HEK293 (cell line): Measurements from ENCODE around the gene NBPF1.
"Not testable (repeated sequence)": the region's sequence is repeated elsewhere in the genome, so short reads cannot be mapped to it uniquely, and the experiment has no call there.

Experiments used
- CTCF ChIA-PET: fragments of 350-600 bp; formaldehyde crosslinking; extraction: SDS; loops from one replicate; lab custom pipeline; 2021; ENCODE audit warnings: antibody characterized with exemption; lab: Yijun Ruan, JAX
- POLR2A ChIA-PET: fragments of 300-600 bp; formaldehyde crosslinking; extraction: SDS; loops from one replicate; lab custom pipeline; 2020; ENCODE audit warnings: antibody characterized with exemption, inconsistent platforms; lab: Yijun Ruan, JAX
- H3K27ac ChIP-seq: fragments of 200-500 bp; sonication (Bioruptor generic); 2 replicates; pipeline ENCODE4 v1.5.1; 2014; ENCODE audit warnings: low read depth, low read length, control low read depth, inconsistent platforms; ENCODE audit errors: extremely low read depth
- H3K36me3 ChIP-seq, 2 experiments: fragments of 200-500 bp in 1 of 2; sonication (Bioruptor generic) in 1 of 2; 1 replicate in 1 of 2; 2 replicates in 1 of 2; pipeline ENCODE4 v1.5.1; 2014 to 2017; ENCODE audit warnings: inconsistent platforms in 2 of 2, low read length in 2 of 2; ENCODE audit not compliant: control insufficient read depth in 2 of 2, insufficient read depth in 1 of 2
- H3K4me1 ChIP-seq: fragments of 200-500 bp; sonication (Bioruptor generic); 2 replicates; pipeline ENCODE4 v1.5.1; 2014; ENCODE audit warnings: mild to moderate bottlenecking, low read length, inconsistent platforms; ENCODE audit not compliant: control insufficient read depth, insufficient read depth
- H3K4me3 ChIP-seq: 2 replicates; pipeline ENCODE4 v1.5.1; 2011; ENCODE audit warnings: low read depth, mild to moderate bottlenecking, control low read depth, low read length, moderate library complexity
- H3K9me3 ChIP-seq: fragments of 200-500 bp; sonication (Bioruptor generic); 2 replicates; pipeline ENCODE4 v1.5.1; 2014; ENCODE audit warnings: low read depth, low read length, inconsistent platforms; ENCODE audit not compliant: control insufficient read depth, insufficient read depth
- ZNF23 ChIP-seq: fragments of 450-650 bp; formaldehyde crosslinking; IDR thresholded peaks from 2 replicates; pipeline ENCODE4 v1.5.1; 2016; ENCODE audit warnings: missing biosample characterization, missing genetic modification characterization, borderline replicate concordance
- ZNF544 ChIP-seq: fragments of 450-650 bp; formaldehyde crosslinking; IDR thresholded peaks from 2 replicates; pipeline ENCODE4 v1.5.0; 2017; ENCODE audit warnings: missing biosample characterization, missing genetic modification characterization
- ZSCAN23 ChIP-seq: fragments of 450-650 bp; formaldehyde crosslinking; IDR thresholded peaks from 2 replicates; pipeline ENCODE4 v1.5.1; 2016; ENCODE audit warnings: missing biosample characterization, missing genetic modification characterization
- TF ChIP-seq, protein P1 (sequence below): fragments of 450-650 bp; formaldehyde crosslinking; conservative IDR thresholded peaks from 2 replicates; pipeline ENCODE4 v1.5.1; 2016; ENCODE audit warnings: low read depth, missing biosample characterization, missing genetic modification characterization

The NBPF1 gene

GRCh38 chr1:16521288-16521583 is 92.1 kb downstream of the NBPF1 start (continued):
- TF ChIP-seq, protein P1, sequence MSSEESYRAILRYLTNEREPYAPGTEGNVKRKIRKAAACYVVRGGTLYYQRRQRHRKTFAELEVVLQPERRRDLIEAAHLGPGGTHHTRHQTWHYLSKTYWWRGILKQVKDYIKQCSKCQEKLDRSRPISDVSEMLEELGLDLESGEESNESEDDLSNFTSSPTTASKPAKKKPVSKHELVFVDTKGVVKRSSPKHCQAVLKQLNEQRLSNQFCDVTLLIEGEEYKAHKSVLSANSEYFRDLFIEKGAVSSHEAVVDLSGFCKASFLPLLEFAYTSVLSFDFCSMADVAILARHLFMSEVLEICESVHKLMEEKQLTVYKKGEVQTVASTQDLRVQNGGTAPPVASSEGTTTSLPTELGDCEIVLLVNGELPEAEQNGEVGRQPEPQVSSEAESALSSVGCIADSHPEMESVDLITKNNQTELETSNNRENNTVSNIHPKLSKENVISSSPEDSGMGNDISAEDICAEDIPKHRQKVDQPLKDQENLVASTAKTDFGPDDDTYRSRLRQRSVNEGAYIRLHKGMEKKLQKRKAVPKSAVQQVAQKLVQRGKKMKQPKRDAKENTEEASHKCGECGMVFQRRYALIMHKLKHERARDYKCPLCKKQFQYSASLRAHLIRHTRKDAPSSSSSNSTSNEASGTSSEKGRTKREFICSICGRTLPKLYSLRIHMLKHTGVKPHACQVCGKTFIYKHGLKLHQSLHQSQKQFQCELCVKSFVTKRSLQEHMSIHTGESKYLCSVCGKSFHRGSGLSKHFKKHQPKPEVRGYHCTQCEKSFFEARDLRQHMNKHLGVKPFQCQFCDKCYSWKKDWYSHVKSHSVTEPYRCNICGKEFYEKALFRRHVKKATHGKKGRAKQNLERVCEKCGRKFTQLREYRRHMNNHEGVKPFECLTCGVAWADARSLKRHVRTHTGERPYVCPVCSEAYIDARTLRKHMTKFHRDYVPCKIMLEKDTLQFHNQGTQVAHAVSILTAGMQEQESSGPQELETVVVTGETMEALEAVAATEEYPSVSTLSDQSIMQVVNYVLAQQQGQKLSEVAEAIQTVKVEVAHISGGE (tag by site-specific recombination): no peak
- no peak for TF ChIP-seq ZNF544 (tag by site-specific recombination)
- no peak for TF ChIP-seq ZNF23
- no peak for TF ChIP-seq ZSCAN23

DNA sequence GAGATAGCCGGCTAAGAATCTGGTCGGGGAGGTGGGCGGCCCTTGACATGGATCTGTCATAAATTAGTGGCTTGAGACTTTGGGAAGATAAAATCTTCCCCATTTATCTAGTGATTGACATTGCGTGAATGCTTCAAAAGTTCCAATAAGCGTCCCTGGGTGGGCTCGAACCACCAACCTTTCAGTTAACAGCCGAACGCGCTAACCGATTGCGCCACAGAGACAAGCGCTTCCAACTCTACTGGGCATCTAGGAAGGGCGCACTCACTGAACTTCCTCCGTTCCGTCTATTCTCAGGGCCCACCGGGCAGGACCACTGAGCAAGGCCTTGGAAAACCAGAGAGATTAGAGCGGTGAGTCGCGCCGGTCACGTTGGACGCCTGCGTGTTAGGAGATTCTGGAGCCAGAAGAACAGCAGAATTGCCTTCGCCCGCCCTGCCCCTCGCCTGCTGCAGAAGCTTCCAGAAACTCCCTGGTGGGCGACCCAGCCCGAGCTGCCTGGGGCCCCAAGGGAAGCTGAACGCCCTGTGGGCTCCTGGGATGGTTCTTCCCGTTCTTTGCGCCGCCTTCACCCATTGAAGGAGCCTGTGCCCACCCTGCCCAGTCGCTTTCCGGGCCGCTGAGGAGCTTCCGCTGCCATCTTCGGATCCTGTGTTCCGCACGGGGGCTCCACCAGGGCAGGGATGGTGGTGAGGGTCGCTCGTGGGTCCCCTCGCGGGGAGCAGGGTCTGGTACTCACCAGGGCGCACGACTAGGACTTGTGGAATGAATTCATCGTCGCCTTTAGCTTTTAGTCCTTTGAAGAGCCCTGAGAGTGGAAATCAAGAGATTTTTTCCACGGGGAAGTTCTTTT is 92.7 kb downstream of the NBPF1 start:
- H3K4me1 ChIP-seq, H3K27ac ChIP-seq, H3K9me3 ChIP-seq, H3K36me3 ChIP-seq, H3K4me3 ChIP-seq, POLR2A ChIA-PET, CTCF ChIA-PET: not testable (repeated sequence)

DNA sequence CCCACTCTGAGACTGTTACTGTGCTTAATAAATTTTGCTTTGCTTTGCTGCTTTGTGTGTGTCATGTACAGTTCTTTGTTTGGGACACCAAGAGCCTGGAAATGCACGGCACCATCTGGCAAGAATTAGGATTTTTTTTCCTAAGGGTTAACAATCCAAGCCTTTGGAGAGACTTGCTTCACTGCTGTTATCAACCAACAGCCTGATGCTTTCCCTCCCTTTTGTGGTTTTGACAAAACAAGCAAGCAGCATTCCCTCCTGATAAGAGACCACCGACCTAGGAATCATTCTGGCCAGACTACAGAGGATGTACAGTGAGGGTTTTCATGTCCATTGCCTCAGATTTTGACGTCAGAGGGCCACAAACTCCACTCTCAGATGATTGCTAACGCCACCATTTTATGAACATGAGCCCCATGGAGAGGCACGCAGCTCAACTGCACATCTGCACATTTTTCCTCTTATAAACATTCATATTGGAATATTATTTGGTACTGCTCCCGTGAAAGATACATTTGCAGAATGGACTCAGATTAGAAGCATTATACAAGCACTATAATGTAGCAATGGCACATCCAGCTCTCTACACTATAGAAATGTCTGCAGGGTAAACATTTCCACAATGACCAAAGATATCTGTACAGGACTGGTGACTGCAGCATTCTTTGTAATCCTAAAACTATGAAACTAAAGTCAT is 94.0 kb downstream of the NBPF1 start:
- H3K9me3 ChIP-seq: not testable (repeated sequence)
- CTCF ChIA-PET: interaction anchor here (0.6 kb wide), 1 partner anchor 44 kb away, joined by 3 read pairs; no protein-coding TSS in a partner anchor

GRCh38 chr1:16518913-16519254 is 94.5 kb downstream of the NBPF1 start:
- H3K4me3 ChIP-seq, H3K36me3 ChIP-seq, H3K9me3 ChIP-seq, H3K4me1 ChIP-seq, H3K27ac ChIP-seq, CTCF ChIA-PET, POLR2A ChIA-PET: not testable (repeated sequence)

More for the DNA sequence above, 94.0 kb downstream of the NBPF1 start:
- H3K4me3 ChIP-seq, H3K36me3 ChIP-seq, H3K4me1 ChIP-seq, POLR2A ChIA-PET, H3K27ac ChIP-seq: not testable (repeated sequence)

DNA sequence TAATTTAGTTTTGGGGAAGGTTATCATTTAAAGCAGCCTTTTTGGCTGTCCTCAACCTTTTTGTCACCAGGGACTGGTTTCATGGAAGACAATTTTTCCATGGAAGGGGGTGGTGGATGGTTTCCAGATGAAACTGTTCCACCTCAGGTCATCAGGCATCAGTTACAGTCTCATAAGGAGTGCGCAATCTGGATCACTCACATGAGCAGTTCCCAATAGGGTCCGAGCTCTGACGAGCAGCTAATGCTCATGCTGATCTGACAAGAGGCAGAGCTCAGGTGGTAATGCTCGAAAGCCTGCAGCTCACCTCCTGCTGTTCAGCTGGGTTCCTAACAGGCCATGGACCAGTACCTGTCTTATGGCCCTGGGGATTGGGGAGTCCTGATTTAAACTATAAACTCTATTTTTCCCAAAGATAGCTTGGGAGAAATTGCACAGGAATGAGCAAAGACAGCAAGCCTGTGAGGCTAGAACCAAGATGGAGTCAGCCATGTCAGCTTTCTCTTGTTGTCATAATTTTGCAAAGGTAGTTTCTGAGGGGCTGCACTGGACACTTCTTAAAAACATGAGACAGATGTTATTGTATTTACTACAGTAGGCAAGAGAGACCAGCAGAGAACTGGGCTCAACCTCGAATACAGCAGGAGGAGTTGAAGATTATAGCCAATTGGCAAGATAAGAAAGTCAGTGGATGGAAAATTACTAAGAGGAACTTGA is 96.5 kb downstream of the NBPF1 start:
- H3K4me1 ChIP-seq, H3K4me3 ChIP-seq, H3K9me3 ChIP-seq, POLR2A ChIA-PET, H3K36me3 ChIP-seq, H3K27ac ChIP-seq: not testable (repeated sequence)
- CTCF ChIA-PET: interaction anchor here (0.6 kb wide), 1 partner anchor 444 kb away, joined by 4 read pairs; no protein-coding TSS in a partner anchor
